ENCODE data around the gene RBM34. TPM values are rescaled to one million over a fixed set of nuclear protein-coding genes. Genes with fewer than 3 reads are reported as not detected.

The RBM34 gene
- total RNA-seq, 1 experiment from 2014 or later: 104 TPM

- DNase-seq (ENCODE audit: low read depth, low spot score) (no peak), ATAC-seq (no peak)
- intact Hi-C loops (cut with micrococcal nuclease; ENCODE audit: unreplicated experiment): no loop called here
- ChIA-PET CTCF (interaction anchor here (0.7 kb wide), 1 partner anchor 11 kb away, joined by 6 read pairs; no protein-coding TSS in a partner anchor), POLR2A (interaction anchor here (0.9 kb wide), 1 partner anchor 25 kb away, joined by 3 read pairs; no protein-coding TSS in a partner anchor)
- no TSS peak for BruUV-seq (replicated peaks)
- in situ Hi-C loops (cut with HindIII; ENCODE audit: low pct_unique_long_range_greater_than_20kb, low sequenced_read_pairs): no loop called here
- TF ChIP-seq POLR2AphosphoS5 (IDR thresholded peaks at IDR 0.05; ENCODE audit: low read depth, low read length) (no peak), TCF7L2 (IDR thresholded peaks at IDR 0.05; ENCODE audit: low read depth, low read length) (no peak), SIN3A (IDR thresholded peaks at IDR 0.05; ENCODE audit: borderline replicate concordance, insufficient read depth, low read depth, low read length) (no peak)
- TF ChIP-seq, protein P1, sequence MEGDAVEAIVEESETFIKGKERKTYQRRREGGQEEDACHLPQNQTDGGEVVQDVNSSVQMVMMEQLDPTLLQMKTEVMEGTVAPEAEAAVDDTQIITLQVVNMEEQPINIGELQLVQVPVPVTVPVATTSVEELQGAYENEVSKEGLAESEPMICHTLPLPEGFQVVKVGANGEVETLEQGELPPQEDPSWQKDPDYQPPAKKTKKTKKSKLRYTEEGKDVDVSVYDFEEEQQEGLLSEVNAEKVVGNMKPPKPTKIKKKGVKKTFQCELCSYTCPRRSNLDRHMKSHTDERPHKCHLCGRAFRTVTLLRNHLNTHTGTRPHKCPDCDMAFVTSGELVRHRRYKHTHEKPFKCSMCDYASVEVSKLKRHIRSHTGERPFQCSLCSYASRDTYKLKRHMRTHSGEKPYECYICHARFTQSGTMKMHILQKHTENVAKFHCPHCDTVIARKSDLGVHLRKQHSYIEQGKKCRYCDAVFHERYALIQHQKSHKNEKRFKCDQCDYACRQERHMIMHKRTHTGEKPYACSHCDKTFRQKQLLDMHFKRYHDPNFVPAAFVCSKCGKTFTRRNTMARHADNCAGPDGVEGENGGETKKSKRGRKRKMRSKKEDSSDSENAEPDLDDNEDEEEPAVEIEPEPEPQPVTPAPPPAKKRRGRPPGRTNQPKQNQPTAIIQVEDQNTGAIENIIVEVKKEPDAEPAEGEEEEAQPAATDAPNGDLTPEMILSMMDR (IDR thresholded peaks at IDR 0.05): no peak
- TF ChIP-seq, protein P2, sequence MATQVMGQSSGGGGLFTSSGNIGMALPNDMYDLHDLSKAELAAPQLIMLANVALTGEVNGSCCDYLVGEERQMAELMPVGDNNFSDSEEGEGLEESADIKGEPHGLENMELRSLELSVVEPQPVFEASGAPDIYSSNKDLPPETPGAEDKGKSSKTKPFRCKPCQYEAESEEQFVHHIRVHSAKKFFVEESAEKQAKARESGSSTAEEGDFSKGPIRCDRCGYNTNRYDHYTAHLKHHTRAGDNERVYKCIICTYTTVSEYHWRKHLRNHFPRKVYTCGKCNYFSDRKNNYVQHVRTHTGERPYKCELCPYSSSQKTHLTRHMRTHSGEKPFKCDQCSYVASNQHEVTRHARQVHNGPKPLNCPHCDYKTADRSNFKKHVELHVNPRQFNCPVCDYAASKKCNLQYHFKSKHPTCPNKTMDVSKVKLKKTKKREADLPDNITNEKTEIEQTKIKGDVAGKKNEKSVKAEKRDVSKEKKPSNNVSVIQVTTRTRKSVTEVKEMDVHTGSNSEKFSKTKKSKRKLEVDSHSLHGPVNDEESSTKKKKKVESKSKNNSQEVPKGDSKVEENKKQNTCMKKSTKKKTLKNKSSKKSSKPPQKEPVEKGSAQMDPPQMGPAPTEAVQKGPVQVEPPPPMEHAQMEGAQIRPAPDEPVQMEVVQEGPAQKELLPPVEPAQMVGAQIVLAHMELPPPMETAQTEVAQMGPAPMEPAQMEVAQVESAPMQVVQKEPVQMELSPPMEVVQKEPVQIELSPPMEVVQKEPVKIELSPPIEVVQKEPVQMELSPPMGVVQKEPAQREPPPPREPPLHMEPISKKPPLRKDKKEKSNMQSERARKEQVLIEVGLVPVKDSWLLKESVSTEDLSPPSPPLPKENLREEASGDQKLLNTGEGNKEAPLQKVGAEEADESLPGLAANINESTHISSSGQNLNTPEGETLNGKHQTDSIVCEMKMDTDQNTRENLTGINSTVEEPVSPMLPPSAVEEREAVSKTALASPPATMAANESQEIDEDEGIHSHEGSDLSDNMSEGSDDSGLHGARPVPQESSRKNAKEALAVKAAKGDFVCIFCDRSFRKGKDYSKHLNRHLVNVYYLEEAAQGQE (IDR thresholded peaks at IDR 0.05; ENCODE audit: insufficient read depth in 1 of 2, low read depth in 2 of 2, low read length in 1 of 2): no peak
- Histone ChIP-seq H3K27me3 (ENCODE audit: control insufficient read depth, insufficient read depth, low read length) (no peaks in the 10 kb centered on the region), H3K9me3 (ENCODE audit: control insufficient read depth, insufficient read depth, low read depth, low read length) (no peaks in the 10 kb centered on the region), H3K36me3 (ENCODE audit: control insufficient read depth, insufficient read depth, low read length) (peaks cover 20% of the 10 kb centered on the region), H3K27ac (ENCODE audit: low read length) (no peak overlapping the region), H3K4me1 (ENCODE audit: control insufficient read depth, insufficient read depth, low read length) (peaks cover 2% of the 10 kb centered on the region), H3K4me3 (ENCODE audit: low read depth in 2 of 2, low read length in 2 of 2) (no peak overlapping the region)
Observed at GRCh38 chr1:235156740-235157139, 4.3 kb downstream of the RBM34 start.

DNA sequence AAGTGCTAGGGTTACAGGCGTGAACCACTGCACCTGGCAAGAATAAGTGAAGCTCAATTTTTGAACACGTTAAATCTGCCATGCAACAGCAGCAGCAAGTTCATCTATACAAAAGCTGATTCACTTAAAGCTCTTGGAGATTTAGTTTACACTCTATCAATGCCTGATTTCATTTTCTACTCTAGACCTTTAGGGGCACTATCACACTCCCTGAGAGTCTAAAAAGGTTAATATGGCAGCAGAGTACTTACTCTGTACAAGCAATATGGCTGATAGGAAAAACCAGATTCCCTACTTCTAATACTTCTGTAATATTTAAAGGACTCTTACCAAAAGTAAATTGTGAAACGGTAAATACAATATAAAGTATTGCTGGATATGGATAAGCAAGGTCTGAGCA is 4.8 kb downstream of the RBM34 start:
- in situ Hi-C loops (cut with HindIII; ENCODE audit: low pct_unique_long_range_greater_than_20kb, low sequenced_read_pairs): no loop called here
- no TSS peak for BruUV-seq (replicated peaks)
- Histone ChIP-seq H3K9me3 (ENCODE audit: control insufficient read depth, insufficient read depth, low read depth, low read length) (no peaks in the 10 kb centered on the region), H3K36me3 (ENCODE audit: control insufficient read depth, insufficient read depth, low read length) (peaks cover 20% of the 10 kb centered on the region), H3K27me3 (ENCODE audit: control insufficient read depth, insufficient read depth, low read length) (no peaks in the 10 kb centered on the region), H3K4me3 (ENCODE audit: low read depth in 2 of 2, low read length in 2 of 2) (no peak overlapping the region), H3K27ac (ENCODE audit: low read length) (no peak overlapping the region), H3K4me1 (ENCODE audit: control insufficient read depth, insufficient read depth, low read length) (no peaks in the 10 kb centered on the region; the same call in 1 of the 2 replicates)
- POLR2A ChIA-PET: interaction anchor here (0.9 kb wide), 1 partner anchor 24 kb away, joined by 3 read pairs; no protein-coding TSS in a partner anchor
- intact Hi-C loops (cut with micrococcal nuclease; ENCODE audit: unreplicated experiment): no loop called here
- ATAC-seq: no peak
- CTCF ChIA-PET: interaction anchor here (0.6 to 0.7 kb wide), 2 partner anchors 11 to 51 kb away, joined by 6 to 8 read pairs; no protein-coding TSS in a partner anchor
- DNase-seq (ENCODE audit: low read depth, low spot score): no peak
- TF ChIP-seq POLR2AphosphoS5 (IDR thresholded peaks at IDR 0.05; ENCODE audit: low read depth, low read length) (no peak), SIN3A (IDR thresholded peaks at IDR 0.05; ENCODE audit: borderline replicate concordance, insufficient read depth, low read depth, low read length) (no peak), TCF7L2 (IDR thresholded peaks at IDR 0.05; ENCODE audit: low read depth, low read length) (no peak)
- TF ChIP-seq, protein P1 (IDR thresholded peaks at IDR 0.05): no peak
- TF ChIP-seq, protein P2 (IDR thresholded peaks at IDR 0.05; ENCODE audit: insufficient read depth in 1 of 2, low read depth in 2 of 2, low read length in 1 of 2): no peak

All from Panc1 (cell line).